Hepatic stellate cell (primary cell): ENCODE measurements around the gene JARID2.

Source experiments
- DNase-seq: peaks from one replicate; pipeline ENCODE4 v3.0.0; 2011; ENCODE audit warnings: low spot score

Gene JARID2

GRCh38 chr6:15495375-15495901 is 249.6 kb downstream of the JARID2 start:
- DNase-seq: no peak

GRCh38 chr6:15496345-15497131 is 250.7 kb downstream of the JARID2 start:
- DNase-seq: no peak

GRCh38 chr6:15498640-15499039 is 252.8 kb downstream of the JARID2 start:
- DNase-seq: no peak

- DNase-seq: no peak
These were observed 253.3 kb downstream of the JARID2 start for GRCh38 chr6:15499125-15499524.

GRCh38 chr6:15499591-15499990 is 253.7 kb downstream of the JARID2 start:
- DNase-seq: no peak

- DNase-seq: no peak
These were observed 254.3 kb downstream of the JARID2 start for GRCh38 chr6:15500078-15500740.

- no peak for DNase-seq
These were observed 255.3 kb downstream of the JARID2 start for GRCh38 chr6:15500901-15501825.

GRCh38 chr6:15501826-15502445 is 256.1 kb downstream of the JARID2 start:
- DNase-seq: no peak

- no peak for DNase-seq
These were observed 256.8 kb downstream of the JARID2 start for GRCh38 chr6:15502446-15503345.

GRCh38 chr6:15503346-15503680 is 257.4 kb downstream of the JARID2 start:
- no peak for DNase-seq

GRCh38 chr6:15504040-15504495 is 258.2 kb downstream of the JARID2 start:
- DNase-seq: no peak

- DNase-seq: peak; percentile 89
These were observed 258.9 kb downstream of the JARID2 start for GRCh38 chr6:15504581-15505350.

GRCh38 chr6:15505463-15505918 is 259.6 kb downstream of the JARID2 start:
- DNase-seq: no peak

- no peak for DNase-seq
These were observed 260.2 kb downstream of the JARID2 start for GRCh38 chr6:15506066-15506465.

- no peak for DNase-seq
These were observed 261.4 kb downstream of the JARID2 start for GRCh38 chr6:15507221-15507620.

- no peak for DNase-seq
These were observed 261.9 kb downstream of the JARID2 start for GRCh38 chr6:15507746-15508145.

- DNase-seq: no peak
These were observed 262.6 kb downstream of the JARID2 start for GRCh38 chr6:15508441-15508871.

- DNase-seq: no peak
These were observed 263.1 kb downstream of the JARID2 start for GRCh38 chr6:15508931-15509330.

- no peak for DNase-seq
These were observed 263.6 kb downstream of the JARID2 start for GRCh38 chr6:15509335-15509933.
